SK-N-DZ (cell line): ENCODE data around the gene FAM53A.
"Not testable (repeated sequence)": the region's sequence is repeated elsewhere in the genome, so short reads cannot be mapped to it uniquely, and the experiment has no call there.

Experiments
- DNase-seq: peaks from one replicate; pipeline ENCODE4 v3.0.0-alpha.2; 2015; ENCODE audit warnings: low spot score

Gene FAM53A

DNA sequence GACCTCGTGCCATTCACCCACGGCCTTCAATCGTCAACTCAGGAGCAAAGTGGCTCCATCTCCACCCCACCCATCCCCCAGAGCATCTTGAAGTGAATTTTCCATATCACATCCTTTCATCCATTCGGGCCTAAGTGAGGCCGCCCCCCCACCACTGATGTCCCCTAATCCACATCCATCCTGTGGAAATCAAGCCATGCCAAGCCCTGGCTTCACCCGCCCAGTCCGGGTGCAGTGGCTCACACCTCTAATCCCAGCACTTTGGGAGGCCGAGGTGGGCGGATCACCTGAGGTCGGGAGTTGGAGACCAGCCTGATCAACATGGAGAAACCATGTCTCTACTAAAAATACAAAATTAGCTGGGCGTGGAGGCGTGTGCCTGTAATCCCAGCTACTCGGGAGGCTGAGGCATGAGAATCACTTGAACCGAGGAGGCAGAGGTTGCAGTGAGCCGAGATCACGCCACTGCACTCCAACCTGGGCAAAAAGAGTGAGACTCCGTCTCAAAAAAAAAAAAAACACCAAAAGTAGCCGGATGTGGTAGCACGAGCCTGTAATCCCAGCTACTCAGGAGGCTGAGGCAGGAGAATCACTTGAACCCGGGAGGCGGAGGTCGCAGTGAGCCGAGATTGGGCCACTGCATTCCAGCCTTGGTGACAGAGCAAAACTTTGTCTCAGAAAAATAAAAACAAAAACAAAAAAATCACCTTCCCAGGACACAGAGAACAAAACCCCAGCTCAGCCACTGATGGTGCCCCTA lies 76.5 kb downstream of the FAM53A start:
- not testable (repeated sequence) for DNase-seq

DNA sequence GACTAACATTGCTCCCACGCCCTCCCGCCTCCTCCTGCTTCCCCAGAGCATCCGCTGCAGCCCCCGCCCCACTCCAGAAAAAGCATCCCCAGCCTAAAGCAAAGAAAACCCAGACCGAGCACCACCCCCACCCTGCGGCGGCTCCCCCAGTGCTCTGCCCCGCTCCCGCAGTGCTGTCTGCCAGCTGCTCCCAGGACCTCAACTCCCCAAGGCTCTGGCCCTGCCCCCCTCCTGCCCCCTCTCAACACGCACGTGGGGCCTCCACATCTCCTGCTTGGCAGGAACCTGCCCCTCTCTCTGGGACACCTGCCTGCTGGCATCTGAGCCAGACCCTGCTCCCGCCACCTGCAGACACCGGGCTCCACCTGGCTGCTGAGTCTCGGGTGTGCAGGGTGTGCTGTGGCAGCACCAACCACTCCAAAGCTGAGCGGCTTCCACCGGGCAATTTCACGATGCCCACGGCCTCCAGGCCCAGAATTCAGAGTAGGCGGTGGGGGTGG lies 79.4 kb downstream of the FAM53A start:
- no peak for DNase-seq

DNA sequence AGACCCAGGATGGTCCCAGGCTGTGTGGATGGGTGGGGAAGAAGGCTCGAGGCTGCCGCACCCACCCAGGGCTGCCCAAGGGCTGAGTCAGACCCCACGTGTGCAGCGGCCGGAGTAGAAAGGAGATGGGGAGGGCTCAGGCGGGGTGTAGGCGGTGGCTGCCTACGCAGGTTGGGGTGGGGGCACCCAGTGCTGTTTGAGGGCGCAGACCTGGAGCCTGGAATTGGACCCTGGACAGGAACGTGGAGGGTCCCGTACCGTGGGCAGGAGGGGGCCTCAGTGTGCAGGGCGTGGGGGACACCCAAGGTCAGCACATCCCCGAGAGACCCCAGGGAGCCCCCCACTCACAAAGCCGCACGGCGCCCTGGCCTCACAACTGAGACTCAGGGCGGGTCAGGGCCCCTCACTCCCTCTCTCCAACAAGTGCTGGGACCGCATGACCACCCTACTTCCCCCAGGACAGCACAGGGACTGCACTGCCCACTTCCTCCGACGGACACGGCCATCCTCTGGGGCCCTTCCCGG lies 79.9 kb downstream of the FAM53A start:
- DNase-seq: no peak

DNA sequence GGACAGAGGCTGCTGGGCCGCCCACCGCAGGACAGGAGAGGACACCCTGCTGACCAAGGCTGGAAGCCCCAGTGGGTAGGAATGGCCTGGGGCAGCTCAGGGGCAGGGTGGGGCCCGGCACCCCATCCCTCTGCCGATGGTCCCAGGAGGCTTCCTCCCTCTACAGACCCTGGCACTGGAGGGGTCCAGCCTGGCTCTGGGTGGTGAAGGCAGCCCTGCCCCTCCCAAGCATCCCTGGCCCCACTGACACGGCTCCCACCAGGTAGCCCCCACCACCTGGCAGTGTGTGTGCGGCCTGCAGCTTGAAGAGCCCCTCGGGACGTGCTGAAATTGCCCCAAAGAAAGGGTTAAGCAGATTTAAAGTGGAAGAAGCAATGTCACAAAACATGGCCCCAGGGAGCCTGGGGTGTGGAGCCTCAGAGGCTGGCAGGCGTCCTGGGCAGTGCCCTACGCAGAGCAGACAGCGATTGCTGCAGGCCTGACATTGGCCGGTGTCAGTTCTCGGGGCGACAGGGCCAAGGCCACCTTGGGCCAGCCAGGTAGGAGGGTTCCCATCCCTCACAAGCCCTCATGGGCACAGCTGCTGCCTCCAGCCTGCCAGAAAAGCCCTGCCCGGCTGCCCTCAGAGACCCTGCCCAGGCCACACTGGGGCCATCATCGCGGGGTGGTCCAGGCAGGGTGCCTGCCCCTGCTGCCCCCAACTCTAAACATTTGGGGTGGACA lies 80.5 kb downstream of the FAM53A start:
- DNase-seq: no peak

DNA sequence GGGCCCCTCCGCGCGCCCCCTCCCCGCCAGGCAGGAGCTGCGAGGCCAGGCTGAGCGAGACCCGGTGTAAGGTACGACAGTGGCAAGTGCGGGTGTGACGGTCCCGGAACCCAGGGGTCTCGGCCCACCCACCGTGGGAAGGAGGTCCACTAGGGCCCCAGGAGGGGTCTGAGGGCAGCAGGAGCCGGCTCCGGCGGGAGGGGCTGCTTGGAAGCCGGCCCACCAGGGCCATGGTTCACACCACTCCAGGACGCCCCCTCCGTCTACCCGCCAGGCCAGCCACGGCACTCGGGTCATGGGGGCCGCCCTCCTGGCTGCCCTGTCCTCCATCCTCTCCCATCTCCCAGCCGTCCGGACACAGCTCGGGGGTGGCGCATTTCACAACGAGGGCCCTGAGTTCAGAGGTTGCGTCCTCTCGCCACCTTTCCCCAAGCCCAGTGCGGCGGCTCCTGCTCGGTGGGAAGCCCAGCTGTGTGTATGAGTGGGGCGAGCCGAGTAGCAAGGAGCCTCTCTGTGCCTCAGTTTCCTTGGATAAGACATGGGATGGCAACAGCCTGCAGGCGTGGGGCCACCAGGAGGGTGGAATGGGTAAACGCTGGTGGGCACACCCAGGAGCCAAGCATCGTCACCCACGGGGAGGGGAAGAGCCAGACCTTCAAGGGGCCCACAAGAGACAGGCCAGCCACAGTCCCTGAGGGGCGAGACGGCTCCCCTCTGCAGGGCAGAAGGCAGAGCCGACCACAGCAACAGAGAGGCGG lies 81.3 kb downstream of the FAM53A start:
- DNase-seq: no peak

DNA sequence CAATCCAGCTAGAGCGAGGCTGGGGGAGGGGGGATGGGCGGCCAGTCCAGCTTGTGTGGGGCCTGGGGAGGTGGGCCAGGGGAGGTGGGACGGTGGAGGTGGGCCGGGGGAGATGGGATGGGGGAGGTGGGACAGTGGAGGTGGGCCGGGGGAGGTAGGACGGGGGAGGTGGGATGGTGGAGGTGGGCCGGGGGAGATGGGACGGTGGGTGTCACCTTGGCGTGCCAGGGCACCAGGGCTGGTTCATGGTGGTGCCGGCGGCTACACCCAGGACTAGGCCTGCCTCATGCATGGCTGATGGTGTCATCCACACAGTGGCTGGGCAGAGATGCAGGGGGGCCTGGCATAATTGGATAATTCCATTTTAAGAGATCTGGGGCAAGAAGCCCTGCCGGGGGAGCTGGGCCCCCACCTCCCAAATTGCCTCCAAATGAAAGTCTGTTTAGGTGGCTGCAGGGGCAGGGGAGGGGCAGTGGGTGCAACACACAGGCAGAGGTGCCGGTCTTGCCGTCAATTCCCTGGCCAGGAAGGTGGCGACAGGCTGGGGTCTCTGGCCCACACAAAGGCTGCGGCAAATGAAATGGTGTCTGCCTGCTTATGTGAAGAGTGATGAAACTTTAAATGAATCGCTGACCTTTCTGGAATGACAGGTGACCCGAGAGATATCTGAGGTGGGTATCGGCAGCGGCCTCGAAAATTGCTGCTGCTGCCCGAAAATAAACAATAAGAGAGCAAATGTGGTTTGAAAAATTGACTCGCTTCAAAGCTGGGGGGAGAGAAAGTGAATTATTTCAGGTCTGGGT lies 82.1 kb downstream of the FAM53A start:
- DNase-seq: no peak

DNA sequence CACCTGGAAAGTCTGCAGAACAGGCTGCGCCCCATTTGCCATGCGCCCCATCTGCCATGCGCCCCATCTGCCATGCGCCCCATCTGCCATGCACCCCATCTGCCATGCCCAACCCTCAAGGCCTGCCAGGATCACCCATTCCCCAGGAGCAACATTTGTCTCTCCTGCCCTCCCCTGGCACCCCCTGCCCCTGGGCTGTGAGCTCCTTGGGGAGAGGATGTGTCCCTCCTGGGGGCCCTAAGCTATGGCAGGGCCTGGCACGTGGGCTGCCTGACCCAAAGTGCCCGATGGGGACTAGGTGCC lies 82.6 kb downstream of the FAM53A start:
- DNase-seq: no peak

DNA sequence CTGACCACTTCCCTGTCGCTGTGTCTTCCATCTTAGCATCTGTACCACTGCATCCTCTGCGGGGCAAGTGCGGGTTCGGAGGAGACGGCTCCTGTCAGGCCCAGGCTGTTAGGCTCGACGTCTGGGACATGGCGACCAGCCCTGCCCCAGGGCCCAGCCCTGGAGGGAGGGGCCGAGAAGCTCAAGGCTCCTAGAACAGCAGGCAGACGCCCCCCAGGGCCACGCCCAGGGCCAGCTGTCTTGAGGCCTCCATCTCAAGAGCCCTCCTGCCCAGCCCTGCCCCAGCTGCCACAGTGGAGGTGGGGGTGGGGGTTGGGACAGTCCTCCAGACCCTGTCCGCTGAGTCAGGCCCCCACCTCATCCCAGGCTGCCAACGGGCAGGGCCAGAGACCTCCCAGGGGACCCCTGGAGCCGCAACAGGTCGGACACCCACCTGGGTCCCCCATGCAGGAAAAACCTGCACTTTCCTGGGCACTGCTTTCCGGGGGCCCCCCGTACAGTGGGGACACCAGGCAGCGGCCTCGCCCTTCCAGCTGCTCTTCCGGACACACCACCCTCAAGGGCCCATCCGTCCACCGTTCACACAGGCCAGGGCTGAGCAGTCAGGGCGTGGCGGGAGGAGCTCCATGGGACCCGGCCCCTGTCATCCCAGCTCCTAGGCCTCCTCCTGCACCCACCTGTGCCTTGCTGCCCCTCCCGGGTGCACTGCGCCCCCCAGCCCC lies 83.1 kb downstream of the FAM53A start:
- DNase-seq: no peak

DNA sequence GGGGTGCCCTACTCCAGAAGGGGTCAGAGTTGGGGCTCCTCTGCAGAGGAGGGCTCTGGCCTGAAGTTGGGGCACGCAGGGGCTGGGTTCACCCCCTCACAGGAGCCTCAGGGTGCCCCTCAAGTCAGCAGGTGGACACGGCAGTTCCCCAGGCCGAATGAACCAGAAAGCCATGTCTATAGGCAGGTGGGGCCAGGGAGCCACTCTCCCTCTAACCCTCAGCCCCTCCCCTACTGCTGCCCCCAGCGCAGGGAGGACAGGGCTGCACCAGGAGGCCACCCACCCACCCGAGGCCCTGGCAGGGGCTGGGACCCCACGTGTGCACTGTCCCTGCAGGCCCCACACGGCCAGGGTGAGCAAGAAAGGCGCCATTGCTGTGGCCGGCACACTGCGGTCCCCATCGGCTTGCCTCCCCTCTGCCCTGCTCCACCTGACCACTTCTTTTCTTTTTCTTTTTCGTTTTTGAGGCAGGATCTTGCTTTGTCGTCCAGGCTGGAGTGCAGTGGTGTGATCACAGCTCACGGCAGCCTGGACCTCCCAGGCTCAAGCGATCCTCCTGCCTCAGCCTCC lies 83.8 kb downstream of the FAM53A start:
- DNase-seq: no peak

DNA sequence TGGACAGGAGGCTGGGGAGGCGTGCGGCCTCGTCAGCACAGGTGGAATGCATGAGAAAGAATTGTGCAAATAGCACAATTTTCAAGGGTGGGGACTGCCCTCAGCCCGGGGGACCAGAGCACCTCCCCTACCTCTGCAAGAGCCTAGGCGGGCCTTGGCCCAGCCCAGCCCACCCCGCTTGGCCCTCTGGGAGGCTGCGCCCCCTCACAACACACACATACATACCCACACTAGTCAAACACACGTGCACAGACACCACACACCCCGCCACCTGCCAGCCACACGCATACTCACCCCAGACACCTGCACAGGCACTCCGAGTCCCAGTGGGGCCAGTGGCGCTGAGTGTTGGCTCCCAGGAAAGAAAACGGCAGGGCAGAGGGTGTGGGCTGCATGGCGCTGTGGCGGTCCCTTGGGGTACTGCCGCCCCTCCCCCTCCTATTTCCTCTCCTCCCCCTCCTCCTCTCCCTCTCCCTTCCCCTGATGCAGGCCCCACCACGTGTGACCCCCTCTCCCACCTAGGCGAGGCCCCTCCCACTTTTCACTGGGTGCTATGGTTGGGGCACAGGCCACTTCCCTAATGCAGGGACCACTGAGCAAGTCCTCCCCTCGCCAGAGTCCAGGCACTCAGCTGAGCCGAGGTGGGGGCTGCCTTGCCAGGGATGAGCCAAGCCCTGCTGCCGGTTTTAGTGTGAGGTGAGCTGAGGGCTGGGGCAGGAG lies 84.5 kb downstream of the FAM53A start:
- no peak for DNase-seq

DNA sequence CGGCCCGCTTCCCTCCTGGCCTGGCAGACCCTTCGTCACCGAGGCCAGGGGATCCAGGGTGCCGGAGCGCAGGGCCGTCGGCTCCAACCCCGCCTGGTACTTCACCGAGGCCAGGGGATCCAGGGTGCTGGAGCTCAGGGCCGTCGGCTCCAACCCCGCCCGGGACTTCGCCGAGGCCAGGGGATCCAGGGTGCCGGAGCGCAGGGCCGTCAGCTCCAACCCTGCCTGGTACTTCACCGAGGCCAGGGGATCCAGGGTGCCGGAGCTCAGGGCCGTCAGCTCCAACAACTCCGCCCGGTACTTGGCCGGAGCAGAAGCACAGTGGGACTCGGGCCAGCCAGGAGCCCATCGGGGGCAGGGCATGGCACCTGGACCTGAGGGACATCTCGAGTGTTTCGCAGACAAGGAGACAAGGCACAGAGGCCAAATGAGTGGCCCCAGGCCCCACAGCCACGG lies 85.1 kb downstream of the FAM53A start:
- DNase-seq: no peak

DNA sequence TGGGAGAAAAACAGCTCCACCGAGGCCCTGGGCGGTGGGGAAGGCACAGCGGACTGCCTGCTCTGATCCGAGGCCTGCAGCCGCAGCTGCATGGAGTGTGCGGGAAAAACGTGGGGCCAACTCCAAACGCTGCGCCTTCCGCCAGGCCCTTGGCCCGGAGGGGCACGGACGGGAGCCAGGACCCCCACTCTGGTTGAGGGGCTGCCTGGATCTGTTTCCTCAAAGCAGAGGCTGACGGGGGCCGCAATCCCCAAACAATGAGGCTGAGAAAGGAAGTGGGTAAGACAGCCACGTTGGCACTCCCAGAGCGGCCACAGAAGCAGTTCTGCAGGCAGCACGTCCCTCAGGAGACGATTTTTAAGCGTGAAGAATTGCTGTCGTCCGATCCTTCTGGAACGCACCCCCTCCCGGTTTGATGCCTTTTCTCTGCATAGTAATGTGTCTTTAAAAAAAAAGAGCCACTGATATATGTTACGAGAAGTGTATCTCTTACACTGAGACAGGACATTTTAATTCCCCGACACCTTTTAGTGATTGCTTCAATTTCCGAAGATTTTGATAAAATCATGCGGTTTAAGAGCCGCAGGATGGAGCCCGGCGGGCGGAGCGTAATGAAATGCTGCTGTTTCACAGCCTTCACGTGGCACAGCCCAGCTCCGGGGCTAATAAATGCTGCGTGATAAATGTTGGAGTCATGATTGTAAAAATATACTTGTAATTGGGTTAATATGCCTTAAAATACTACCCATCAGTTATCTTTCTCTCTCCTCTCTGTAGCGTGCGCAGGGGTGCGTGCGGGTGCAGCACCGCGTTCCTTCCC lies 85.7 kb downstream of the FAM53A start:
- no peak for DNase-seq

DNA sequence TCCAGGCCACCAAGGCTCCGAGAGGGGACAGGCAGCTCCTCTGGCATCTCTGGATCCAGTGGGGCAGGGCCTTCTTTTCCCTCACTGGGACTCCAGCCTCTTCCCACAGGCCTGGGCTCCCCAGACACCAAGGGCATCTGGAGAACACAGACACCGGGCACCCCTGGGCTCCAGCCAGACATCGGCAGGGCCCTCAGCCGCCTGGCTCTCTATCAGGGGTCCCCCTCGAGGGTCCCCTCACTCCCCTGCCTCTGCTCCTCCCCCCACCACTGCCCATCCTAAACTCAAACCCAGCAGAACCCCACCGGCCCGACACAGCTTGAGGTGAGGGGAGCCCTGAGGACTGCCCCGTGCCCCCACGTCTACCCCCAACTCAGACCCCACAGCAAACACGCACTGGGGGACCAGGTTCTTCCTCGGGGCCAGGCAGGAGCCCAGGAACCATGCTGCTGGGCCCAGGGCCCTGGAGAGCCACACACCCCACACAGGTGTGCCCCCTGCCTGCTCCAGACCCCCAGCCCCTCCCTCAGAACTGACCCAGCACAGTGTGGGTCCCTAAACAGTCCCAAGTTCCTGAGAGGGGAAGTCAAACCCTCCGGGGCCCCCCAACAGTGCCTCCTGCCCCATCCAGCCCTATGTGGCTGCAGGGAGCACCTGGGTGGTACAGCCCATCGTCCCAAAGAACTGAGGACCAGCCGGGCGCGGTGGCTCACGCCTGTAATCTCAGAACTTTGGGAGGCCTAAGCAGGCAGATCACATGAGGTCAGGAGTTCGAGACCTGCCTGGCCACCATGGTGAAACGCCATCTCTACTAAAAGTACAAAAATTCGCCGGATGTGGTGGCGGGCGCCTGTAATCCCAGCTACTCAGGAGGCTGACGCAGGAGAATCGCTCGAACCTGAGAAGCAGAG lies 86.8 kb downstream of the FAM53A start:
- no peak for DNase-seq

DNA sequence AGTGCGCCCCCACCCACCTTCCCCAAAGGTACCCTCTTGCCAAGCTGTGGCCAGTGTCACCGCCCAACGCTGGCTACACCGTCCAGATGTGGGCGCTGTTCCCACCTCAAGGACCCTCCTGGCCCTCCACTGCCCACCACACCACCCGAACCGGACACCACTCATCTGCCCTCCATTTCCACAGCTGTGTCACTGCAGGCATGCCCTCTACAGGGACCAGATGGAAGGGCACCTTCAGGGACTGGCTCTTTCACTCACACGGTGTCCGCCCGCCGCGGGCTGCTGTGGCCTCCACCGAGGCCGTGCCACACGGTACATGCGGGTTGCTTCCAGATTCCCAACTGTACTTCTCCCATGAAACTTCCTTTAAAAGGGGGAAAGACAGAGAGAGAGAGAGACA lies 87.7 kb downstream of the FAM53A start:
- DNase-seq: no peak

DNA sequence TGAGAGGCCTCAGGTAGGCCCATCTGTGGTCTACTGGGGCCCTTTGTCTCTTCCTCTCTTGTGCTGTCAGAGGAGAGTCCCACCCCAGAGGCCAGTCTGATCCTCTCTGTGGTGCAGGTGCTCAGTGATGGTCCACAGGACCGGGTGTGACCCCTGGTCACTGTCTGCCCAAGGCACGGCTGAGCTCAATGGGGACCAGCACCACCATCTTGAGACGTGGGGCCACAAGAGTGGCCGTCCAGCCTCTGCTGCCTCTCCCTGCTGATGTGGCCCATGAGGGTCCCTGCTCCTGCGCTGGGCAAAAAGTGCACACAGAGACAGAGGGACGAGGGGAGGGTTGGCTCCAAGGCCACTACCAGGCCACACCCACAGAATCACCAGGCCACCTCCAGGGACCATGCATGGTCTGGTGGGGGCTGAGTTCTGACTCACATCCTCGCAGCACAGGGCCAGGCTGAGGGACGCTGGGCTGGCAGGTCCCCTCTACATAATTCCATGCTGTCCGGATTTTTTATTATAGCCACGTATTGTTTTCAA lies 88.3 kb downstream of the FAM53A start:
- DNase-seq: no peak

DNA sequence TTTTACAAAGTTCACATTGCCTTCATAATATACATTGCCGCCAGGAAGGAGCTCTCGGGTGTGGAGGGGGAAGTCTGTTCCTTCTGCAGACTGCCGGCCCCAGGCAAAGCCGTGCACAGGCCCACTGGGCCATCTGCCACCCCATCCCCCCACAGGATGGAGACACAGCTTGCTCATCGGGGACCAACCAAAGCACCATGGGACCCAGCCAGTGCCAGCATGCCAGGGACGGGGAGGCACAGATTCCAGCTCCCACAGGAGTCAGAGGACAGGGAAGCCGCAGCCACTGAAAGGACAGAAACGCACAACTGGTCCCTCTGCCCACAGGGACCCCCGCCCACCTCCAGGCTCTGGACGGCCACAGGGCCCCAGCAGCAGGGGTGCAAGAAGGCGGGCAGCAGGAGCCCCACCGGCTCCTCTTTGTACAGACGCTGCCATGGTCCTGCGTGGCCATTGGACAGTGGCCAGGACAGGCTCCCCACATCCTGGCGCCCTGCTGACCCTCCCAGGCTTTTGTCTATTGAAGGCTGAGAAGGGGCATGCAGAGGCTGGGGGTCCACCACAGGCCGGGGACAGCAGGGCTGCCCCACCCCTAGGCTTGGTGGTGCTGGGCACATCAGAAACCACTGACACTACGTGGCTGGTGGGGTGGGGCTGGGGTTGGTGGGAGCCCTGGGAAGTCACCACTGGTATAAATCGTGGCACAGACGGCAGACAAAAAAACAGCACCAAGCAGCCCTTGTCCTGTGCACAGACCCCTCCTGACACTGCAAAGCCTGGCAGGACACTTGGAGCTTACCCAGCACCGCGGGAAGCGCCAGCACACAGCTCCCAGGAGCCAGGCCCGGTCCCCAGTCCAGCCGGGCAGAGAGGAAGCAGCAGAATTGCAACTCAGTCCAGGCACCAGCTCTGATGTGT lies 89.0 kb downstream of the FAM53A start:
- DNase-seq: no peak
